CD4-positive, alpha-beta T cell treated with Interleukin-21 for 1 hour (primary cell): ENCODE data around the gene PGGT1B.

ENCODE experiments used
- DNase-seq: peaks from one replicate; pipeline ENCODE4 v3.0.0-alpha.2; 2020

PGGT1B gene

GRCh38 chr5:115179394-115180164 lies 83.1 kb downstream of the PGGT1B start:
- DNase-seq = no peak

GRCh38 chr5:115179030-115179393 lies 83.7 kb downstream of the PGGT1B start:
- DNase-seq = no peak

DNA sequence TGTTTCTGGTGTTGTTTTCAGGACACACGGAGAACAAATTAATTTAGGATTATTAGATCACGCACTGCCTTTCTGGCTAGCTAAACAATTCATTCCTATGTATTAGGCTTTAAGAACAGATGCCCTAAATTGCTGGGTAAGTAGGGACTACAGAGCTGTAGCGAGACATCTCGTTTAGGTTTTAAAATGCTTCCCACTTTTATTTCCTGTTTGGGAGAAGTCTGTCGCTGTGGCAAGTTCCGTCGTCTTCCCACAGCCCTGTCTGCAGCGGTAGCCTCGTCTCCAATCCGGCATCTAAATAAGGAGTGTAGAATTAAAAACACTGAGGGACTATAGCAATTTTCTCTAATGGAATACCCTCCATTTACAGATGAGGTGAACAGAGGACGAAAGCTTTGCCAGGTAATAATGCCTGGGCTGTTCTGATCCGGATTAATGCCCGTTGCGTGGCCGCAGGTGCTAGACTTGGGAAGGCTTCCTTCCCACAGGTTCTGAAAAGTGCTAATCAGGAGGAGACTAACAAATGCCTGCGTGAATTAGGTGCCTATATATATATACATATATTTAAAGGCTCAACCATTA lies 91.7 kb downstream of the PGGT1B start:
- no peak for DNase-seq

DNA sequence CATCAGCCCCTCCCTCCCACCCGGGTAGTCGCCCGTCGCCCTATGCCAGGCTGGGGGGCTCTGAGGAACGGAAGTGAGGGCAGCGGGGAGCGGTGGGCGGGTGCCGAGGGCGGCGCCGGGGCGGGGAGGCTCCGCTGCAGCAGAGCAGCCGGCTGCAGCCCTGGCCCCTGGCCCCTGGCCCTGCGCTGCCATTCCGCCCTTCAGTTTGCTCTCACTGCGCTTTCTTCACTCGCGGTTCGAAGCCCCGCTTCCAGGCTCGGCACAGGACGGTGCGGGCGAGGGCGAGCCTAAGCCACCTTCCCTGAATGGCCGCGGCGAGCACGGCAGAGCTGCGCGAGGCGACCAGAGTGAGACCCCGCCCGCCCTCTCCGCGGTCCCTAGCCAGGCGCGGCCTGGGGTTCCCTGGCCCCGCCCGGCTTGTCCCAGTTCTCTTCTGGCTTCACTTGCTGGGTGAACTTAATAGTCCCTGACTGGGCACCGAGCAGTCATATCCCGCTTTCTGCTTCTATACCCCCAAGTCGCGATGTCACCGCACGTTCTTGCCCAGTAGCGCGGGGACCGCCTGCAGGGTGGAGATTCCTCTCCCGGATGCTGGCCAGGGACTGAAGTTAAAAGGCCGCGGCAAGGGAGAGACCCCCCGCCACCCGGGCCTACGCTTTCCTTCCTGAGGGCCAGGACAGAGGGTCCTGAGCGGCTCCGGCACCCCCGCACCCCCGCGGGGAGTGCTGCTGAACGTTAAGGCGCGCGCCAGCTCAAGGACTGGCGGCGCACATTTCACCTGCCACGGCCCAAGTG lies 92.3 kb downstream of the PGGT1B start:
- DNase-seq = no peak

DNA sequence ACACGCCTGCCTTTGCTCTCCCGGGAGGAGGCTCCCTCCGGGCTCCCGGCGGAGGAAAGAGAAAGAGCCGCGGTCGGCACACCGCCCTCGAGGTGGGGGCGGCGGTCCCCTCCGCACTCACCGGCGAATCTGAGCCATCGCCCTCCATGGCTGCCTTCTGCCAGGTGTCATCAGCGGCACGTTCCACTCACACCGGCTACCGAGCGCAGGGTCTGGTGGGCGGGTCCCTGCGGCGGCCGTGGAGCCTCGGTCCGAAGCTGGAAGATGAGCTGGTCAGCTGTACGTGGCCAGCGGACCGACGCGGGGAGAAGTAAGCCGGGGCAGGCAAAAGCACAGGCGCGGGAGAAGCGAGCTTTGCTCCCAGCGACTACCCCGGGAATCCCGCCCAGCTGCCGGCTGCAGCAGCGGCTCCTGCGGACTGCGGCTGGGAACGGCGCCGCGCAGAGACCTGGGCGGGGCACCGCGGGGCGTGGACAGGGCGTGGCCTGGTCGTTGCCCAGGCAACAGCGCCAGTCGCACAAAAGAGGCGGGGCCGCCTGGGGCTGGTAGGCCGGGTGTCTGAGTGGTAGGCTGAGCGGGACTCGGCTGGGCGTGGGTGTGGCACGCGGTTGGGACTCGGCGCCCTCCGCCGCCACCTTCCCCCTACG lies 93.1 kb downstream of the PGGT1B start, which contains the start of gene TRIM36:
TRIM36 (minus strand) TSS at position 422 of the 647 bp plus-strand sequence; CDS start at position 148, 274 bp downstream.
- DNase-seq = peak; percentile 90

DNA sequence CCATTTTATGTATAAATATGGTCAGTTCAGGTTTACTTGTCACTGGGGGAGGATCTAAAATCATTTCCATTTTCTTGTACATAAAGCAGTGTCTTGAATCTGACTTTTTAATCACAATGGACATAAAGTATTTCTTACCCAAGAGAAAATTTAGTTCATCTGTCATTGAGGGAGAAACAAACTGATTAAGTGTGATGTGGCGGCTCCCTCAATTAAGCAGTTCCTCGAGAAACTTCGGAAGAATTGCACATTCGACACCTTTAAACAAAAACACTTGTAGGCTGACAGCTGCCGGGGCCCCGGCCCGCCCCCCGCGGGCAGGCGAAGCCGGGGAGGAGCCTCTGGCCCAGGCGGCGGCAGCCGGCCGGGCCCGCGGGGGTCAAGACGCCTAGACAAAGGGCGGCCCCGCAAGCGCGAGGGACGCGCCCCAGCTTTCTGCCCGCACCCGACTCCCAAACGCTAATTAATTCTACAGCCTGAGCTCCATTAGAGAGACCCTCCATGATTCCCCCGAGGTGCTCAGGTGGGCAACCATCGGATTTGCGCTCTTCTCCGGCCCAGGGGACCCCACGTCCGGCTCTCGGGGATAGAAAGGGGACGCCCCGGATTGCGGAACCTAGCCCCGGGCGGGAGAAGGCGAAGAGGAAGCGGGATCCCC lies 93.7 kb downstream of the PGGT1B start:
- no peak for DNase-seq

- DNase-seq = no peak
These were observed 95.8 kb downstream of the PGGT1B start for GRCh38 chr5:115166744-115167393.

GRCh38 chr5:115165790-115166189 lies 96.9 kb downstream of the PGGT1B start:
- no peak for DNase-seq

DNA sequence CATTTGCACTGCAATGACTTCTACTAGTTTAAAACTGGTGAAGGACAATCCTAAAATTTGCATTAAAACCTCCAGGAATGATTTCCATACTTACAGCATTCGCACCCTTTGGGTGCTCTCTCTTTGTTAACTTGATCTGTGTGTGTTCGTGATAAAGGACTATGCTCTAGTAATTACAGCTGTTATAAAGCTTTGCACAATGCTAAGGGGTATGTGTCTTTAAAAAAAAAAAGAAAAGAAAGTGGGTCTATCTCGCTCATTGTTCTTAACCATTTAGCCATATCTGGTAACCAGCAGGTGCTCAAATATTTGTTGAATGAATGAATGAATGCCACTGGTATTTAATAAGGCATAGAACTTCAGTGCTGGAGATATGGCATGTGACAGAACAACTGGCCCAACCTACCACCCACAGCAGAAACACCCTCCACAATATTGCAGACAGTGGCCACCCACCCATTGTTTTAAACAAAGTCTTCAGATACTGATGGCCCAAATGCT lies 101.7 kb downstream of the PGGT1B start:
- DNase-seq = no peak
